ENCODE results near the gene MIP.
"Not testable (repeated sequence)": the region's sequence is repeated elsewhere in the genome, so short reads cannot be mapped to it uniquely, and the experiment has no call there.

The MIP gene

GRCh38 chr12:56448860-56449621 is 5.4 kb downstream of the MIP start, which contains the start of gene TIMELESS:
TIMELESS (minus strand) TSS chr12:56449426; CDS start chr12:56434170, 15,256 bp downstream.
- H3K4me3 Mint-ChIP-seq: peak within 1 kb of the TSS; percentile 92
- peaks cover 13% of the 10 kb centered on the region for H3K36me3 Mint-ChIP-seq (ENCODE audit: low read depth)
- intact Hi-C loops (cut with micrococcal nuclease): loop anchor here (1.0 to 5.0 kb wide), 3 partner anchors 19 to 133 kb away; partner anchors contain the start of genes APOF, SPRYD4 and STAT2
- H3K4me1 Mint-ChIP-seq (ENCODE audit: low read depth): peaks cover 29% of the 10 kb centered on the region
- H3K9me3 Mint-ChIP-seq: peaks cover 5% of the 10 kb centered on the region
- H3K27ac Mint-ChIP-seq: peak within 1 kb of the TSS; percentile 89
- H3K27me3 Mint-ChIP-seq: no peaks in the 10 kb centered on the region

GRCh38 chr12:56443208-56443607 is 11.2 kb downstream of the MIP start:
- H3K4me3 Mint-ChIP-seq; H3K27ac Mint-ChIP-seq; H3K27me3 Mint-ChIP-seq; intact Hi-C loops (cut with micrococcal nuclease): not testable (repeated sequence)
- peaks cover 12% of the 10 kb centered on the region for H3K36me3 Mint-ChIP-seq (ENCODE audit: low read depth)
- H3K9me3 Mint-ChIP-seq: peaks cover 17% of the 10 kb centered on the region
- H3K4me1 Mint-ChIP-seq (ENCODE audit: low read depth): peaks cover 20% of the 10 kb centered on the region

- Mint-ChIP-seq H3K36me3 (ENCODE audit: low read depth) (peaks cover 12% of the 10 kb centered on the region), H3K4me1 (ENCODE audit: low read depth) (no peaks in the 10 kb centered on the region), H3K9me3 (no peaks in the 10 kb centered on the region), H3K27ac (no peak overlapping the region), H3K4me3 (no peak overlapping the region), H3K27me3 (no peaks in the 10 kb centered on the region)
- intact Hi-C loops (cut with micrococcal nuclease): no loop called here
Observed at GRCh38 chr12:56437430-56438176, 16.9 kb downstream of the MIP start.

GRCh38 chr12:56434828-56435227 is 19.6 kb downstream of the MIP start:
- peaks cover 39% of the 10 kb centered on the region for H3K36me3 Mint-ChIP-seq (ENCODE audit: low read depth)
- H3K9me3 Mint-ChIP-seq: no peaks in the 10 kb centered on the region
- no peak overlapping the region for H3K27ac Mint-ChIP-seq
- H3K27me3 Mint-ChIP-seq: no peaks in the 10 kb centered on the region
- intact Hi-C loops (cut with micrococcal nuclease): no loop called here
- H3K4me1 Mint-ChIP-seq (ENCODE audit: low read depth): no peaks in the 10 kb centered on the region
- no peak overlapping the region for H3K4me3 Mint-ChIP-seq

GRCh38 chr12:56431850-56432249 is 22.6 kb downstream of the MIP start:
- H3K27me3 Mint-ChIP-seq: no peaks in the 10 kb centered on the region
- H3K36me3 Mint-ChIP-seq (ENCODE audit: low read depth): peaks cover 60% of the 10 kb centered on the region
- intact Hi-C loops (cut with micrococcal nuclease): no loop called here
- H3K4me3 Mint-ChIP-seq: no peak overlapping the region
- H3K27ac Mint-ChIP-seq: no peak overlapping the region
- no peaks in the 10 kb centered on the region for H3K9me3 Mint-ChIP-seq
- no peaks in the 10 kb centered on the region for H3K4me1 Mint-ChIP-seq (ENCODE audit: low read depth)

- no peaks in the 10 kb centered on the region for H3K4me1 Mint-ChIP-seq (ENCODE audit: low read depth)
- no peak overlapping the region for H3K4me3 Mint-ChIP-seq
- H3K27me3 Mint-ChIP-seq: no peaks in the 10 kb centered on the region
- intact Hi-C loops (cut with micrococcal nuclease): no loop called here
- peaks cover 60% of the 10 kb centered on the region for H3K36me3 Mint-ChIP-seq (ENCODE audit: low read depth)
- no peaks in the 10 kb centered on the region for H3K9me3 Mint-ChIP-seq
- H3K27ac Mint-ChIP-seq: no peak overlapping the region
Observed at GRCh38 chr12:56431288-56431687, 23.2 kb downstream of the MIP start.

GRCh38 chr12:56425940-56426438 is 28.5 kb downstream of the MIP start:
- H3K27me3 Mint-ChIP-seq: no peaks in the 10 kb centered on the region
- H3K36me3 Mint-ChIP-seq (ENCODE audit: low read depth): peaks cover 70% of the 10 kb centered on the region
- intact Hi-C loops (cut with micrococcal nuclease): no loop called here
- H3K27ac Mint-ChIP-seq: no peak overlapping the region
- no peak overlapping the region for H3K4me3 Mint-ChIP-seq
- H3K9me3 Mint-ChIP-seq: no peaks in the 10 kb centered on the region
- peaks cover 1% of the 10 kb centered on the region for H3K4me1 Mint-ChIP-seq (ENCODE audit: low read depth)

- peaks cover 9% of the 10 kb centered on the region for H3K4me1 Mint-ChIP-seq (ENCODE audit: low read depth)
- H3K9me3 Mint-ChIP-seq: no peaks in the 10 kb centered on the region
- H3K27me3 Mint-ChIP-seq: no peaks in the 10 kb centered on the region
- H3K36me3 Mint-ChIP-seq (ENCODE audit: low read depth): peaks cover 70% of the 10 kb centered on the region
- no peak overlapping the region for H3K4me3 Mint-ChIP-seq
- intact Hi-C loops (cut with micrococcal nuclease): no loop called here
- H3K27ac Mint-ChIP-seq: no peak overlapping the region
Observed at GRCh38 chr12:56425193-56425592, 29.3 kb downstream of the MIP start.

GRCh38 chr12:56420411-56420810 is 34.0 kb downstream of the MIP start:
- H3K36me3 Mint-ChIP-seq (ENCODE audit: low read depth): peaks cover 79% of the 10 kb centered on the region
- H3K9me3 Mint-ChIP-seq: no peaks in the 10 kb centered on the region
- H3K4me3 Mint-ChIP-seq: no peak overlapping the region
- intact Hi-C loops (cut with micrococcal nuclease): no loop called here
- H3K4me1 Mint-ChIP-seq (ENCODE audit: low read depth): peaks cover 11% of the 10 kb centered on the region
- H3K27ac Mint-ChIP-seq: no peak overlapping the region
- H3K27me3 Mint-ChIP-seq: no peaks in the 10 kb centered on the region

GRCh38 chr12:56417739-56418138 is 36.7 kb downstream of the MIP start:
- Mint-ChIP-seq H3K4me3 (no peak overlapping the region), H3K4me1 (ENCODE audit: low read depth) (peaks cover 11% of the 10 kb centered on the region), H3K36me3 (ENCODE audit: low read depth) (peaks cover 58% of the 10 kb centered on the region), H3K9me3 (no peaks in the 10 kb centered on the region), H3K27me3 (no peaks in the 10 kb centered on the region), H3K27ac (no peak overlapping the region)
- intact Hi-C loops (cut with micrococcal nuclease): no loop called here

GRCh38 chr12:56414401-56414800 is 40.1 kb downstream of the MIP start:
- Mint-ChIP-seq H3K4me1 (ENCODE audit: low read depth) (no peaks in the 10 kb centered on the region), H3K9me3 (no peaks in the 10 kb centered on the region), H3K27ac (no peak overlapping the region), H3K36me3 (ENCODE audit: low read depth) (peaks cover 32% of the 10 kb centered on the region), H3K27me3 (no peaks in the 10 kb centered on the region), H3K4me3 (no peak overlapping the region)
- intact Hi-C loops (cut with micrococcal nuclease): no loop called here

GRCh38 chr12:56413392-56413791 is 41.1 kb downstream of the MIP start:
- Mint-ChIP-seq H3K9me3 (no peaks in the 10 kb centered on the region), H3K4me3 (no peak overlapping the region), H3K27ac (no peak overlapping the region), H3K27me3 (no peaks in the 10 kb centered on the region), H3K36me3 (ENCODE audit: low read depth) (peaks cover 26% of the 10 kb centered on the region), H3K4me1 (ENCODE audit: low read depth) (no peaks in the 10 kb centered on the region)
- intact Hi-C loops (cut with micrococcal nuclease): no loop called here

GRCh38 chr12:56411781-56412639 is 42.4 kb downstream of the MIP start:
- Mint-ChIP-seq H3K27me3 (no peaks in the 10 kb centered on the region), H3K27ac (no peak overlapping the region), H3K4me1 (ENCODE audit: low read depth) (no peaks in the 10 kb centered on the region), H3K36me3 (ENCODE audit: low read depth) (peaks cover 14% of the 10 kb centered on the region), H3K4me3 (no peak overlapping the region), H3K9me3 (no peaks in the 10 kb centered on the region)
- intact Hi-C loops (cut with micrococcal nuclease): no loop called here
